ENCODE results near the gene CCR7.

DNA sequence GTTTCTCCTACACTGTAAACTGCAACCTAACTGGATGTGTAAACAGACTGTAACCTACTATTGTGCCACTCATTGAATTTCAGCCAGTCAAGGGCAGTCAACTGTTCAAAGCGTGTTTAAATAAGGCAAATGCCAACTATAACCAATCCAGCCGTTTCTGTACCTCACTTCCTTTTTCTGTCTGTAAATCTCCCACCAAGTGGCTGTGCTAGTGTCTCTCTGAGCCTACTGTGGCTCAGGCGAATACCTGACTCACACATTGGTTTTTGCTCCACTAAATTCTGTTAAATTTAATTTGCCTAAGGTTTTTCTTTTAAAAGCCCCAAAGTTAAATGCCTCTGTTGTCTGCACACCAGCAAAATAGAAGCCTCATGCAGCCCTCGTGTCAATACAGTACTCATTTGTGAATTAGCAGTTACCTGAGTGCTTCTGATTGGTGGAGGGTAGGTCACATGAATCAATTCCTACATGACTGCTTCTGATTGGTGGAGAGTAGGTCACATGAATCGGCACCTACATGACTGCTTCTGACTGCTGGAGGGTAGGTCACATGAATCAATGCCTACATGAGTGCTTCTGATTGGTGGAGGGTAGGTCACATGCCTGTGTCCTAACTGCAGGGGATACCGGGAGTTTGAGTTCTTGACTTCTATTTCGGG is 31.1 kb upstream of the CCR7 start:
- TF ChIP-seq, protein P1, sequence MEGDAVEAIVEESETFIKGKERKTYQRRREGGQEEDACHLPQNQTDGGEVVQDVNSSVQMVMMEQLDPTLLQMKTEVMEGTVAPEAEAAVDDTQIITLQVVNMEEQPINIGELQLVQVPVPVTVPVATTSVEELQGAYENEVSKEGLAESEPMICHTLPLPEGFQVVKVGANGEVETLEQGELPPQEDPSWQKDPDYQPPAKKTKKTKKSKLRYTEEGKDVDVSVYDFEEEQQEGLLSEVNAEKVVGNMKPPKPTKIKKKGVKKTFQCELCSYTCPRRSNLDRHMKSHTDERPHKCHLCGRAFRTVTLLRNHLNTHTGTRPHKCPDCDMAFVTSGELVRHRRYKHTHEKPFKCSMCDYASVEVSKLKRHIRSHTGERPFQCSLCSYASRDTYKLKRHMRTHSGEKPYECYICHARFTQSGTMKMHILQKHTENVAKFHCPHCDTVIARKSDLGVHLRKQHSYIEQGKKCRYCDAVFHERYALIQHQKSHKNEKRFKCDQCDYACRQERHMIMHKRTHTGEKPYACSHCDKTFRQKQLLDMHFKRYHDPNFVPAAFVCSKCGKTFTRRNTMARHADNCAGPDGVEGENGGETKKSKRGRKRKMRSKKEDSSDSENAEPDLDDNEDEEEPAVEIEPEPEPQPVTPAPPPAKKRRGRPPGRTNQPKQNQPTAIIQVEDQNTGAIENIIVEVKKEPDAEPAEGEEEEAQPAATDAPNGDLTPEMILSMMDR (conservative IDR thresholded peaks at IDR 0.05), result no peak
- no peak for TF ChIP-seq ZFX (IDR thresholded peaks at IDR 0.05)
